OCI-LY3 (cell line): ENCODE results near the gene DEPP1.

Experiments used
- H2AFZ ChIP-seq: fragments of 200-600, 300-600 bp; shearing (Covaris generic); 2 replicates; pipeline ENCODE4 v1.6.0; 2014; ENCODE audit warnings: antibody characterized with exemption, low read depth, low read length
- H3K27ac ChIP-seq: fragments of 200-600, 300-600 bp; sonication (generic); 2 replicates; pipeline ENCODE4 v1.5.1; 2014; ENCODE audit warnings: mild to moderate bottlenecking, low read length, moderate library complexity, mixed read lengths
- H3K27me3 ChIP-seq: fragments of 200-600, 300-600 bp; sonication (generic); 2 replicates; pipeline ENCODE4 v1.6.1; 2014; ENCODE audit warnings: low read depth, low read length, mixed read lengths
- H3K36me3 ChIP-seq: fragments of 200-600, 300-600 bp; sonication (generic); replicated peaks from 2 replicates; pipeline ENCODE3; 2014; ENCODE audit warnings: low read depth, low read length, mixed read lengths
- H3K4me1 ChIP-seq: fragments of 300-600, 200-600 bp; sonication (generic); 2 replicates; pipeline ENCODE4 v1.6.1; 2014; ENCODE audit warnings: low read length, mixed read lengths
- H3K4me2 ChIP-seq: fragments of 200-600, 300-600 bp; sonication (generic); 2 replicates; pipeline ENCODE4 v1.6.1; 2014; ENCODE audit warnings: low read length, mixed read lengths
- H3K4me3 ChIP-seq: fragments of 300-600, 200-600 bp; sonication (generic); 2 replicates; pipeline ENCODE4 v1.5.1; 2014; ENCODE audit warnings: antibody characterized with exemption, mild to moderate bottlenecking, low read length, moderate library complexity
- H3K79me2 ChIP-seq: fragments of 300-600, 200-600 bp; shearing (Covaris generic); 2 replicates; pipeline ENCODE4 v1.6.1; 2014; ENCODE audit warnings: mild to moderate bottlenecking, low read length, mixed read lengths
- H3K9ac ChIP-seq: fragments of 300-600, 200-600 bp; shearing (Covaris generic); 2 replicates; pipeline ENCODE4 v1.6.0; 2014; ENCODE audit warnings: mild to moderate bottlenecking, low read length, moderate library complexity
- H3K9me3 ChIP-seq: fragments of 200-600, 300-600 bp; shearing (Covaris generic); 2 replicates; pipeline ENCODE4 v1.6.1; 2014; ENCODE audit warnings: low read length, mixed read lengths; ENCODE audit not compliant: insufficient read depth
- H4K20me1 ChIP-seq: fragments of 200-600, 300-600 bp; sonication (generic); 2 replicates; pipeline ENCODE4 v1.6.1; 2016; ENCODE audit warnings: low read length, mixed read lengths; ENCODE audit not compliant: insufficient read depth
- EZH2phosphoT487 ChIP-seq: fragments of 200-600 bp; shearing (Covaris generic); IDR thresholded peaks from 2 replicates; pipeline ENCODE4 v1.6.1; 2018; ENCODE audit warnings: antibody characterized with exemption, mixed run types, low read depth
- TF ChIP-seq, protein P1 (sequence below): fragments of 200-600, 300-600 bp; sonication (generic); IDR thresholded peaks from 2 replicates; pipeline ENCODE4 v1.5.1; 2014; ENCODE audit warnings: antibody characterized with exemption, low read length, low read depth

Gene DEPP1

GRCh38 chr10:44956717-44957706, 21.6 kb downstream of the DEPP1 start:
- Histone ChIP-seq H3K4me2 (no peak overlapping the region), H3K4me1 (peaks cover 24% of the 10 kb centered on the region), H3K27ac (no peak overlapping the region), H3K27me3 (no peaks in the 10 kb centered on the region), H3K9me3 (no peaks in the 10 kb centered on the region), H4K20me1 (no peaks in the 10 kb centered on the region), H2AFZ (no peak overlapping the region), H3K79me2 (peaks cover 8% of the 10 kb centered on the region), H3K36me3 (peaks cover 5% of the 10 kb centered on the region), H3K4me3 (no peak overlapping the region), H3K9ac (no peak overlapping the region)
- TF ChIP-seq, protein P1, sequence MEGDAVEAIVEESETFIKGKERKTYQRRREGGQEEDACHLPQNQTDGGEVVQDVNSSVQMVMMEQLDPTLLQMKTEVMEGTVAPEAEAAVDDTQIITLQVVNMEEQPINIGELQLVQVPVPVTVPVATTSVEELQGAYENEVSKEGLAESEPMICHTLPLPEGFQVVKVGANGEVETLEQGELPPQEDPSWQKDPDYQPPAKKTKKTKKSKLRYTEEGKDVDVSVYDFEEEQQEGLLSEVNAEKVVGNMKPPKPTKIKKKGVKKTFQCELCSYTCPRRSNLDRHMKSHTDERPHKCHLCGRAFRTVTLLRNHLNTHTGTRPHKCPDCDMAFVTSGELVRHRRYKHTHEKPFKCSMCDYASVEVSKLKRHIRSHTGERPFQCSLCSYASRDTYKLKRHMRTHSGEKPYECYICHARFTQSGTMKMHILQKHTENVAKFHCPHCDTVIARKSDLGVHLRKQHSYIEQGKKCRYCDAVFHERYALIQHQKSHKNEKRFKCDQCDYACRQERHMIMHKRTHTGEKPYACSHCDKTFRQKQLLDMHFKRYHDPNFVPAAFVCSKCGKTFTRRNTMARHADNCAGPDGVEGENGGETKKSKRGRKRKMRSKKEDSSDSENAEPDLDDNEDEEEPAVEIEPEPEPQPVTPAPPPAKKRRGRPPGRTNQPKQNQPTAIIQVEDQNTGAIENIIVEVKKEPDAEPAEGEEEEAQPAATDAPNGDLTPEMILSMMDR = no peak
- no peak for TF ChIP-seq EZH2phosphoT487

DNA sequence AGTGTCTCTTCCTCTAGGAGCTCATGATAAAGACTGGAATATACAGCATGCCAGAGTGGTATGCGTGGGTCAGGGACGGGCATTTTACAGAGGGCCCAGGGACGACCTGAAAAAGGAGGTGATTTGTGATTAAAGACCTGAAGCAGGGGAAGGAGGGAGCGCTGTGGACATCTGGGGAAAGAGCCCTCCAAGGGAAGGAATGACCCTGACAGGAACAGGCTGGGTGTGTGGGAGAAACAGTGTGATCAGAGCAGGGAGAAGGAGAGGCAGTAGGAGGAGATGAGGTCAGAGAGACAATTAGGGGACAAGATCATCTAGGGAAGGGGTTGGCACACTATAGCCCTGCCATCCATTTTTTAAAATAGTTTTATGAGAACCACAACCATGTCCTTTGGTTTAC, 22.4 kb downstream of the DEPP1 start:
- H3K27me3 ChIP-seq = no peaks in the 10 kb centered on the region
- no peak overlapping the region for H3K27ac ChIP-seq
- H3K9ac ChIP-seq = no peak overlapping the region
- no peak overlapping the region for H2AFZ ChIP-seq
- H3K4me1 ChIP-seq = peaks cover 21% of the 10 kb centered on the region
- no peaks in the 10 kb centered on the region for H4K20me1 ChIP-seq
- TF ChIP-seq, protein P1 = no peak
- no peak for TF ChIP-seq EZH2phosphoT487
- H3K79me2 ChIP-seq = peaks cover 8% of the 10 kb centered on the region
- H3K9me3 ChIP-seq = no peaks in the 10 kb centered on the region
- H3K36me3 ChIP-seq = peaks cover 5% of the 10 kb centered on the region
- H3K4me3 ChIP-seq = no peak overlapping the region
- no peak overlapping the region for H3K4me2 ChIP-seq

DNA sequence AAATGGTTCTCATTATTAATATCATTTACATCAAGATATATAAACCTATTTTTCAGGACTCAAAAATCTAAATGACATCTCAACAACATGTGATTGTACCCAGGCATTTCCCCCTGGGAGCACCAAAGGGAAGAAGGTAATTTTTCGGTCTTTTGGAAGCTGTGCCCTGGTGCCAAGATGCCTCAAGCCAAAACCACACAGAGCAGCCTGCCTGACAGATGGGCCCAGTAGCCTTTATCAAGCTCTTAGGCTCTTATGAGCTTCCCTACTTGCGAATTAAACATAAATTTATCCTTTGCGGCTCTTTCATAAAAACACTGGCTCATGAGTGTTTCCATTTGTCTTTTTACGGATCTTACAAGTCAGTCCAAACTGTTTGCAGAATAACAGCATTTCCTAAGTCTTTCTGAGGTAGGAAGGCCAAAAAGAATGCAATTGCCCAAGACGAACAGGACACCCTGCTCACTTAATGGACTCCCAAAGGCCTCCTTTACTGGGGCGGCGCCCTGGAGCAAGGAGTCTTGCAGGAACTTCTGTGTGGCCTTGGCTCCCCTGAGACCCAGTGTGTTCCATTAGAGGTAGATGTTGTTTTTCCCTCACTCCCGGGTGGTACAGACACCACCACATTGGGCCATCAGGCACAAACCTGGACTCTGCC, 23.1 kb downstream of the DEPP1 start:
- Histone ChIP-seq H3K4me1 (peaks cover 16% of the 10 kb centered on the region), H3K79me2 (peaks cover 8% of the 10 kb centered on the region), H3K27me3 (no peaks in the 10 kb centered on the region), H3K27ac (no peak overlapping the region), H3K36me3 (peaks cover 5% of the 10 kb centered on the region), H3K4me3 (no peak overlapping the region), H3K4me2 (no peak overlapping the region), H4K20me1 (no peaks in the 10 kb centered on the region), H3K9ac (no peak overlapping the region), H3K9me3 (no peaks in the 10 kb centered on the region), H2AFZ (no peak overlapping the region)
- TF ChIP-seq, protein P1 = no peak
- TF ChIP-seq EZH2phosphoT487 = no peak

GRCh38 chr10:44954962-44955361, 23.6 kb downstream of the DEPP1 start:
- Histone ChIP-seq H4K20me1 (no peaks in the 10 kb centered on the region), H3K4me2 (no peak overlapping the region), H3K36me3 (peaks cover 5% of the 10 kb centered on the region), H2AFZ (no peak overlapping the region), H3K27me3 (no peaks in the 10 kb centered on the region), H3K9me3 (no peaks in the 10 kb centered on the region), H3K9ac (no peak overlapping the region), H3K4me3 (no peak overlapping the region), H3K79me2 (peaks cover 8% of the 10 kb centered on the region), H3K27ac (no peak overlapping the region), H3K4me1 (peaks cover 19% of the 10 kb centered on the region)
- TF ChIP-seq EZH2phosphoT487 = no peak
- TF ChIP-seq, protein P1 = no peak
